WTC11 (cell line): ENCODE results near the gene MRPL47. TPM values are rescaled to one million over a fixed set of nuclear protein-coding genes. Genes with fewer than 3 reads are reported as not detected.

Experiments used
- ATAC-seq: fragments of 200-7000 bp; cut with Tn5 transposase; 2 replicates; pipeline ENCODE4 v1.10.0; 2021; ENCODE audit warnings: mild to moderate bottlenecking, moderate library complexity
- CTCF ChIA-PET: fragments of 300-600 bp; sonication (Branson Sonifier 250); formaldehyde crosslinking; loops from one replicate; lab custom pipeline; 2021; ENCODE audit warnings: antibody characterized with exemption; lab: Charles Lee
- POLR2A ChIA-PET: fragments of 350-600 bp; sonication (Branson Sonifier 250); formaldehyde crosslinking; loops from one replicate; lab custom pipeline; 2021; ENCODE audit warnings: antibody characterized with exemption; lab: Charles Lee
- DNase-seq: peaks from one replicate; pipeline ENCODE4 v3.0.0; 2021; ENCODE audit warnings: low spot score
- H3K27ac Mint-ChIP-seq: 2 replicates; pipeline ENCODE4 v1.8.0; 2021; ENCODE audit warnings: mixed read lengths
- H3K27me3 Mint-ChIP-seq: 2 replicates; pipeline ENCODE4 v1.8.0; 2021; ENCODE audit warnings: low read depth, mild to moderate bottlenecking, moderate library complexity, mixed read lengths
- H3K36me3 Mint-ChIP-seq: 2 replicates; pipeline ENCODE4 v1.8.0; 2021; ENCODE audit warnings: mixed read lengths
- H3K4me1 Mint-ChIP-seq: 2 replicates; pipeline ENCODE4 v1.8.0; 2022; ENCODE audit warnings: mixed read lengths
- H3K4me3 Mint-ChIP-seq: 2 replicates; pipeline ENCODE4 v1.8.0; 2021; ENCODE audit warnings: mild to moderate bottlenecking, moderate library complexity, mixed read lengths
- H3K9me3 Mint-ChIP-seq: 2 replicates; pipeline ENCODE4 v1.8.0; 2021; ENCODE audit warnings: mixed read lengths
- AFF4 ChIP-seq: sonication (generic); formaldehyde crosslinking; IDR thresholded peaks from 2 replicates; pipeline ENCODE4 v1.8.1; 2023; ENCODE audit warnings: mild to moderate bottlenecking, missing genetic modification reagents, borderline replicate concordance
- CBFB ChIP-seq: sonication (generic); formaldehyde crosslinking; IDR thresholded peaks from 2 replicates; pipeline ENCODE4 v1.8.1; 2022; ENCODE audit warnings: mild to moderate bottlenecking, low read depth, missing genetic modification reagents
- CREB1 ChIP-seq: sonication (generic); formaldehyde crosslinking; IDR thresholded peaks from 2 replicates; pipeline ENCODE4 v1.8.0; 2023; ENCODE audit warnings: mild to moderate bottlenecking, missing genetic modification reagents
- CREM ChIP-seq: sonication (generic); formaldehyde crosslinking; IDR thresholded peaks from 2 replicates; pipeline ENCODE4 v1.8.1; 2022; ENCODE audit warnings: mild to moderate bottlenecking, missing genetic modification reagents, moderate library complexity
- E2F5 ChIP-seq: sonication (generic); formaldehyde crosslinking; IDR thresholded peaks from 2 replicates; pipeline ENCODE4 v1.8.1; 2022; ENCODE audit warnings: mild to moderate bottlenecking, moderate library complexity, missing genetic modification reagents
- ELF4 ChIP-seq: sonication (generic); formaldehyde crosslinking; IDR thresholded peaks from 2 replicates; pipeline ENCODE4 v1.8.1; 2022; ENCODE audit warnings: low read depth, mild to moderate bottlenecking, moderate library complexity, missing genetic modification reagents
- FOXJ3 ChIP-seq: sonication (generic); formaldehyde crosslinking; IDR thresholded peaks from 2 replicates; pipeline ENCODE4 v1.9.0; 2021; ENCODE audit warnings: missing genetic modification reagents, mild to moderate bottlenecking, borderline replicate concordance
- FOXK1 ChIP-seq: sonication (generic); formaldehyde crosslinking; IDR thresholded peaks from 2 replicates; pipeline ENCODE4 v1.8.0; 2022; ENCODE audit warnings: mild to moderate bottlenecking, moderate library complexity, missing genetic modification reagents
- FOXP1 ChIP-seq: sonication (generic); formaldehyde crosslinking; IDR thresholded peaks from 2 replicates; pipeline ENCODE4 v1.8.0; 2022; ENCODE audit warnings: missing genetic modification reagents, mild to moderate bottlenecking, moderate library complexity, borderline replicate concordance
- GRHL2 ChIP-seq: fragments of 250-450 bp; sonication (Bioruptor Pico); IDR thresholded peaks from 2 replicates; pipeline ENCODE4 v1.8.0; 2022; ENCODE audit warnings: mild to moderate bottlenecking, moderate library complexity; ENCODE audit not compliant: insufficient replicate concordance, severe bottlenecking
- HMGXB4 ChIP-seq: sonication (generic); formaldehyde crosslinking; IDR thresholded peaks from 2 replicates; pipeline ENCODE4 v1.8.1; 2023; ENCODE audit warnings: mild to moderate bottlenecking, moderate library complexity, missing genetic modification reagents
- MYBL2 ChIP-seq: sonication (generic); formaldehyde crosslinking; IDR thresholded peaks from 2 replicates; pipeline ENCODE4 v1.8.1; 2023; ENCODE audit warnings: mild to moderate bottlenecking, moderate library complexity, missing genetic modification reagents
- PRDM15 ChIP-seq: sonication (generic); formaldehyde crosslinking; IDR thresholded peaks from 2 replicates; pipeline ENCODE4 v1.8.0; 2022; ENCODE audit warnings: missing genetic modification reagents
- SMAD4 ChIP-seq: sonication (generic); formaldehyde crosslinking; IDR thresholded peaks from 2 replicates; pipeline ENCODE4 v1.8.0; 2022; ENCODE audit warnings: mild to moderate bottlenecking, missing genetic modification reagents
- SP1 ChIP-seq: sonication (generic); formaldehyde crosslinking; conservative IDR thresholded peaks from 2 replicates; pipeline ENCODE4 v1.8.1; 2022; ENCODE audit warnings: missing genetic modification reagents
- ZNF281 ChIP-seq: sonication (generic); formaldehyde crosslinking; IDR thresholded peaks from 2 replicates; pipeline ENCODE4 v1.8.0; 2023; ENCODE audit warnings: mild to moderate bottlenecking, missing genetic modification reagents
- ZNF512 ChIP-seq: sonication (generic); formaldehyde crosslinking; IDR thresholded peaks from 2 replicates; pipeline ENCODE4 v1.8.1; 2022; ENCODE audit warnings: missing genetic modification reagents, borderline replicate concordance
- total RNA-seq: library from RNA; stranded (reverse); gene quantifications from 3 replicates; pipeline ENCODE4 v1.2.3, GENCODE V29; 2021

Gene MRPL47
- total RNA-seq, 1 experiment from 2014 or later: 68.9 TPM

- TF ChIP-seq PRDM15 (CRISPR knock-in tag): no peak
- TF ChIP-seq FOXJ3: no peak
- TF ChIP-seq HMGXB4 (CRISPR knock-in tag): 0 out of 2 replicates have a peak, but pooled peaks have one; percentile 81
- no peak for TF ChIP-seq SMAD4 (CRISPR knock-in tag)
- TF ChIP-seq FOXK1 (CRISPR knock-in tag): 0 out of 2 replicates have a peak, but pooled peaks have one; percentile 36
- 0 out of 2 replicates have a peak, but pooled peaks have one; percentile 30 for TF ChIP-seq ZNF512 (CRISPR knock-in tag)
- TF ChIP-seq CREB1: 0 out of 2 replicates have a peak, but pooled peaks have one; percentile 26
- no peak for TF ChIP-seq ELF4 (CRISPR knock-in tag)
- TF ChIP-seq SP1 (CRISPR knock-in tag): peak; percentile 9; the same call in 1 of the 2 replicates
- no peak for TF ChIP-seq ZNF281 (CRISPR knock-in tag)
Observed at GRCh38 chr3:179653096-179653797, 48.8 kb upstream of the MRPL47 start (continued).

GRCh38 chr3:179652447-179653095 lies 48.1 kb upstream of the MRPL47 start, which contains the start of gene USP13:
Gene USP13, plus strand, starts transcription at chr3:179653040. Its CDS starts 186 bp downstream, at chr3:179653226.
- Mint-ChIP-seq H3K4me3 (peak within 1 kb of the TSS; percentile 95), H3K36me3 (peaks cover 11% of the 10 kb centered on the region), H3K9me3 (no peaks in the 10 kb centered on the region), H3K27ac (peak within 1 kb of the TSS; percentile 91), H3K4me1 (peaks cover 22% of the 10 kb centered on the region), H3K27me3 (no peaks in the 10 kb centered on the region)
- DNase-seq (peak; percentile 72), ATAC-seq (peak; percentile 81)
- POLR2A ChIA-PET: interaction anchor here (1.4 kb wide), 1 partner anchor 48 kb away, joined by 5 read pairs; the partner anchor contains the start of genes MRPL47 and NDUFB5
- TF ChIP-seq CREM (CRISPR knock-in tag) (peak; percentile 46; the same call in 1 of the 2 replicates), E2F5 (CRISPR knock-in tag) (0 out of 2 replicates have a peak, but pooled peaks have one; percentile 49), AFF4 (CRISPR knock-in tag) (no peak), CBFB (0 out of 2 replicates have a peak, but pooled peaks have one; percentile 38), SP1 (CRISPR knock-in tag) (peak; percentile 41; the same call in 1 of the 2 replicates), FOXP1 (CRISPR knock-in tag) (peak; percentile 25; the same call in 1 of the 2 replicates), MYBL2 (CRISPR knock-in tag) (0 out of 2 replicates have a peak, but pooled peaks have one; percentile 5), GRHL2 (CRISPR knock-in tag) (no peak)
- CTCF ChIA-PET: interaction anchor here (0.6 to 2.4 kb wide), 2 partner anchors 9 to 10 kb away, joined by 3 to 9 read pairs; no protein-coding TSS in a partner anchor
